HK-2 (cell line): ENCODE results near the gene RPS27A.
"Not testable (repeated sequence)": the region's sequence is repeated elsewhere in the genome, so short reads cannot be mapped to it uniquely, and the experiment has no call there.

ENCODE experiments used
- DNase-seq: peaks from one replicate; pipeline ENCODE4 v3.0.0-alpha.2; 2018; ENCODE audit not compliant: unreplicated experiment

RPS27A gene

GRCh38 chr2:55239656-55240222 lies 7.3 kb downstream of the RPS27A start:
- DNase-seq: no peak

DNA sequence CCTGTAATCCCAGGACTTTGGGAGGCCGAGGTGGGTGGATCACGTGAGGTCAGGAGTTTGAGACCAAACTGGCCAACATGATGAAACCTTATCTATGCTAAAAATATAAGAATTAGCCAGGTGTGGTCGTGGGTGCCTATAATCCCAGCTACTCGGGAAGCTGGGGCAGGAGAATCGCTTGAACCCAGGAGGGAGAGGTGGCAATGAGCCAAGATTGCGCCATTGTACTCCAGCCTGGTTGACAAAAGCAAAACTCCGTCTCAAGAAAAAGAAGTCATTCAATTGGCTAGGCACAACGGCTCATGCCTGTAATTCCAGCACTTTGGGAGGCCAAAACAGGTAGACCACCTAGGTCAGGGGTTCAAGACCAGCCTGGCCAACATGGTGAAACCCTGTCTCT lies 9.1 kb downstream of the RPS27A start:
- DNase-seq: not testable (repeated sequence)

- no peak for DNase-seq
Measured at GRCh38 chr2:55242617-55243016, 10.1 kb downstream of the RPS27A start.

- DNase-seq: no peak
Measured at GRCh38 chr2:55245411-55245810, 12.9 kb downstream of the RPS27A start.

GRCh38 chr2:55247025-55247424 lies 14.5 kb downstream of the RPS27A start:
- DNase-seq: no peak

DNA sequence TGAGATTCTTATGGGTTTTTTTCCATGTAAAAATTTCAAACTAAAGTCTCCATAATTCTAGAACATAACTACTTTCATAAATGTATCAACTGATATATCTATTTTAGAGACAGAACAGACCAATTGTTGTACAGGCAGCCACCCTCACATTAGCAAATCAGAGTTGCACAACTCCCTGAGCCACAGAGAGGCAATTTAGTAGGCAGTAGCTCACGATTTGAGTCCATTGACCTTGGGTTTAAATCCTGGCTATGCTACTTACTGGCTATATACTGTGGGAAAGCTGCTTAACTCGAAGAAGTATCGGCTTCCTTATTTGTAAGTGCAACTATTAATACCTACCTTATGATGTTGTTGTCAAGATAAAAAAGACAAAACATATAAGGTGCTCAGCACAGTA lies 20.3 kb downstream of the RPS27A start:
- DNase-seq: no peak

GRCh38 chr2:55259586-55259985 lies 27.1 kb downstream of the RPS27A start:
- DNase-seq: not testable (repeated sequence)

DNA sequence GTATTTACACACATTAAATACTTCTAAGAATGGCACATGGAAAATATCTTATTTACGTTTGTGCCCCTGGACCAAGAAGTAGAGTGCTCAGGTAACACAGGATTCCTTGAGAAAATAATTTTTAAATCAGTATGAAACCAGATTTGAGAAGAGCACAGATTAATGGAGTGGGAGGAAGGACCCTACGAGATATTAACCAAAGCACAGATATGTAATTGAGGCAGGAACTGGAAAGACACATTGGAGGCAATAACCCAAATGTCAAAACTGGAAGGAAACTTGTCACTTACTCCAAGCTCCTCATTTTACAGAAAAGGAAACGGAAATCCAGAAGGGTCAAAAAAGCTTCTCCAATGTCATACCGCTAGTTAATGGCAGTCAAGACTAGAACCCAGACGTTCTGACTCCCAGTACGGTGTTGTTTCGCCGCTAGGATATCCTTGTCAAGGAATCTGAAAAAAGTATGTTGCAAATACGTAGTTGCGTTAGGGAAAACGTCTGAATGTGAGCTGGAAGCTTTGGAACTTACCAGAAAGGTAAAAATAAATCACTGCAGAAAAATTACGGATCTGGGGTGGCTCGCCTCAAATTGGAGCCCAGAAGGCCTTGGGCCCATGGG lies 35.9 kb downstream of the RPS27A start:
- no peak for DNase-seq

DNA sequence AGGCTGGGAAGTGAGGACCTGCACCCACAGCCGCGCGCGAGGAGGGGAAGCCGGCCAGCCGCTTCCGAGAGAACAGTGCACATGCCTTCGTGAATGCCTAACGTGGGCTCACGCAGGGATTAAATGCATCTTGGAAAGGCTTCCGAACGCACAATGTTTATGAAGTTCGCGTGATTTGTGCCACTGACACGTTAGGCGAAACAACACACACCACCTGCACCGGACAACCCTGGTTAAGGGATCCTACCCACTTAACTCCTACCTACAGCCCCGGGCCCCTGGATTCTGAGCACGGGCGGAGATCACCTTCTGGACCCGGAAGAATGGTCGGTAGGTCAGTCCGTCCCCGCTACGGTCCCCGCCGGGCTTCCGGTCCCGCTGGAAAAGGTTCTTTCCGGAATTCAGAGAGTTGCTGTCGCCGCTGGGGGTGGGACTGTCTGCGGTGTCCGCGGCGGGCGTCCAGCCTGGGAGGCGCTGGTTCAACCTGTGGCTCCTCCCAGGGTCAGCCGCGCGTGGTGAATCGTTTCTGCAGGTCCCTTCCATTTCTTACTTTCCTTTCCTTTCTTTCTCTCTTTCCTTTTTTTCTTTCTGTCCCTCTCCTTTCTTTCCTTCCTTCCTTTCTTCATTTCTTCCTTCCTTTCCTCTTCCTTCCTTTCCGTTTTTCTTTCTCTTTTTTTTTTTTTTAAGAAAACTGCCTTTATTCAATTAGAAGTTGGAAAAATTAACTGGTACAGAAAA lies 36.6 kb downstream of the RPS27A start, which contains the start of gene MTIF2:
TSS of gene MTIF2 (minus strand) at position 325 of the 738 bp plus-strand sequence. CDS start 5,373 bp downstream, outside the sequence.
- peak; percentile 97 for DNase-seq

- no peak for DNase-seq
Measured at GRCh38 chr2:55269645-55269990, 37.1 kb downstream of the RPS27A start.

DNA sequence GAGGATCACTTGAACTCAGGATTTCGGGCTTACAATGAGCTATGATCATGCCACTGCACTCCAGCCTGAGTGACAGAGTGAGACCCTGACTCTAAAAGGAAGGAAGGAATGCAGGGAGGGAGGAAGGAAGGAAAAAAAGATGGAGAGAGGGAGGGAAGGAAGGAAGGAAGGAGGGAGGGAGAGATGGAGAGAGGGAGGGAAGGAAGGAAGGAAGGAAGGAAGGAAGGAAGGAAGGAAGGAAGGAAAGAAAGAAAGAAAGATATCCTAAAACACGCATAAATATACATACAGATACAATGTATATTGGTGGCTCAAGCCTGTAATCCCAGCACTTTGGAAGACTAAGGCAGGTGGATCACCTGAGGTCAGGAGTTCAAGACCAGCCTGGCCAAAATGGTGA lies 41.9 kb downstream of the RPS27A start:
- DNase-seq: not testable (repeated sequence)

DNA sequence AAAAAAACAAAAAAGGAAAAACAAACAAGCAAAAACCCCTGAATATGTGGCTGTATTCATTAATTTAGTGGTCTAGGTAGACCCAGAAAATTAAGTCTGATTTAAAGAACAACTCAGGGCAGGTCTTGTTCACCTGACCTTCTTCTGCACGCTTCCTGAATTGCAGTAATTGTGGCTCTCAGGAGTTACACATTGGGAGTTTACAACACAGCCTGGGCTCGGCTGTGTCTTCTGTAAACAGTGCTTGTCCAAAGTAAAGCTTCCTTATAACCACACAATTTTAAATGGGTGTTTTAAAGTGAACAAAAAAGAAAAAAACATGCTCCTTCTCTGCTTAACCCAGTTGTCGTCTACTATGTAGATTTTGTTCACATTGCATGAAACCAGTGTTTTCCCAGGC lies 44.8 kb downstream of the RPS27A start:
- DNase-seq: no peak

DNA sequence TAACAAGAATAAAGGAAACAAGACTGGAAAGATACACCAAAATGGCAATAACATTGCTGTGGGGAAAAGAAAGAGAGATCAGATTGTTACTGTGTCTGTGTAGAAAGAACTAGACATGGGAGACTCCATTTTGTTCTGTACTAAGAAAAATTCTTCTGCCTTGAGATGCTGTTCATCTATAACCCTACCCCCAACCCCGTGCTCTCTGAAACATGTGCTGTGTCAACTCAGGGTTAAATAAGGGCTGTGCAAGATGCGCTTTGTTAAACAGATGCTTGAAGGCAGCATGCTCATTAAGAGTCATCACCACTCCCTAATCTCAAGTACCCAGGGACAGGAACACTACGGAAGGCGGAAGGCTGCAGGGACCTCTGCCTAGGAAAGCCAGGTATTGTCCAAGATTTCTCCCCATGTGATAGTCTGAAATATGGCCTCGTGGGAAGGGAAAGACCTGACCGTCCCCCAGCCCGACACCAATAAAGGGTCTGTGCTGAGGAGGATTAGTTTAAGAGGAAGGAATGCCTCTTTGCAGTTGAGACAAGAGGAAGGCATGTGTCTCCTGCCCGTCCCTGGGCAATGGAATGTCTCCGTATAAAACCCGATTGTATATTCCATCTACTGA lies 46.8 kb downstream of the RPS27A start:
- DNase-seq: not testable (repeated sequence)

GRCh38 chr2:55279859-55280424 lies 47.5 kb downstream of the RPS27A start:
- not testable (repeated sequence) for DNase-seq

- not testable (repeated sequence) for DNase-seq
Measured at GRCh38 chr2:55280851-55281546, 48.5 kb downstream of the RPS27A start.

DNA sequence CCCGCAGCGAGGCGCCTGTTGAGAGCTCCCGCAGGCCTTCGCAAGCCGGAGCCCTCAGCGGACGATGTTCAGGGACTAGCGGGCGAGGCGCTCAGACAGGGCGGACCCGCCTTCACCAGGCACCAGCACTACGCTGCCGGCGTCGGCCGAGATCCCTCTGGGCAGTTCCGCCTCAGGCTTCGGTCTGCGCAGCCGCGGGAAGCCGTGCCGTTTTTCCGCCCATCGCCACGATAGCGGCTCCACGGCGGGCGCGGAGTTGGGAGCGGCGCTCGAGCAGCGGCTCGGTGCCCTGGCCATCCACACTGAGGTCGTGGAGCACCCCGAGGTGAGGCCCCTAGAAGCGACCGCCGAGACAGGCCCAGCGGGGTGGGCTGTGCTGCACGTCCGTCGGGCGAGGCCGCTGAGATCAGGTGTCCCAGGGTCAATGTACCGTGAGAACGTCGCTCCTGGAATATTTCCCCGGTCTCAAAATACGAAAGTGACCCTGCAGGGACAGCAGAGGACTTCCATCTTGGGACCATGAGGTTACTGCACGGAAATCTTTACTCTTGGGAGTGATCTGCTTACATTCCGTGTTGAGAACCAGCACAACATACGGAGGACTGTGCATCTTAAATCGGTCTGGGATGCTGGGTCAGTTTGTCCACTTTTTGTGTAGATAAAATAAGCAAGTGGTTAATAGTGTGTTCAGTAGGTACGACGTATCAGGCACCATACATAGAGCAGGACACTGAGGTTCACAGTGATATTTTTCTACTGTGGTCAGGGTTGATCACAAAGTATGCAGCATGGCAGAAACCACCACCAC lies 49.8 kb downstream of the RPS27A start:
- peak; percentile 91 for DNase-seq

- no peak for DNase-seq
Measured at GRCh38 chr2:55283083-55283482, 50.6 kb downstream of the RPS27A start.
